Esophagus muscularis mucosa (tissue), 4 donors: Measurements from ENCODE around the gene MRPL22. TPM values are rescaled to one million over a fixed set of nuclear protein-coding genes. Genes with fewer than 3 reads are reported as not detected.

Experiments used
- DNase-seq: peaks from one replicate; pipeline ENCODE4 v3.0.0-alpha.2; 2017; ENCODE audit errors: extremely low spot score
- H3K27ac ChIP-seq, 4 donors: fragments of 200-600 bp; sonication (generic); replicated peaks in 1 of 4; 1 replicate in 3 of 4; 2 replicates in 1 of 4; pipeline ENCODE4 v1.5.1; 2016 to 2019; ENCODE audit warnings: mild to moderate bottlenecking in 1 of 4
- H3K27me3 ChIP-seq, 4 donors: fragments of 200-600 bp; sonication (generic); one replicate each; pipeline versions ENCODE4 v1.5.1 to v1.6.0; 2016 to 2019
- H3K36me3 ChIP-seq, 4 donors: fragments of 200-600 bp; sonication (generic); one replicate each; pipeline ENCODE4 v1.5.1; 2016 to 2019
- H3K4me1 ChIP-seq, 4 donors: fragments of 200-600 bp; sonication (generic); one replicate each; pipeline ENCODE4 v1.5.1; 2016 to 2019
- H3K4me3 ChIP-seq, 4 donors: fragments of 200-600 bp; sonication (generic); 1 replicate in 2 of 4; 2 replicates in 2 of 4; pipeline ENCODE4 v1.5.1; 2016 to 2019; ENCODE audit warnings: mild to moderate bottlenecking in 4 of 4, moderate library complexity in 1 of 4
- H3K9me3 ChIP-seq, 4 donors: fragments of 200-600 bp; sonication (generic); 1 replicate in 3 of 4; 2 replicates in 1 of 4; pipeline ENCODE4 v1.5.1; 2016 to 2019
- EP300 ChIP-seq: sonication (generic); formaldehyde crosslinking; IDR thresholded peaks from one replicate; pipeline ENCODE4 v1.6.1; 2017; ENCODE audit warnings: antibody characterized with exemption
- POLR2A ChIP-seq: fragments of 450-650 bp; IDR thresholded peaks from one replicate; pipeline ENCODE4 v1.6.1; 2017; ENCODE audit warnings: antibody characterized with exemption, moderate library complexity, mild to moderate bottlenecking, low read depth
- POLR2AphosphoS5 ChIP-seq, 2 donors: sonication (generic); formaldehyde crosslinking; IDR thresholded peaks; one replicate each; pipeline ENCODE4 v1.6.1; 2017; ENCODE audit warnings: antibody characterized with exemption in 2 of 2
- WGBS: methylation state at CpG from one replicate; pipeline ENCODE4 v1.1.5; 2018; 5-methylcytosine and 5-hydroxymethylcytosine counted together
- intact Hi-C: fragments of 100-400 bp; cut with DNase I; formaldehyde crosslinking; loops from one replicate; pipeline ENCODE4 v1.15.1; 2023
- total RNA-seq, 4 donors: library from RNA; depleted of rRNA; stranded (reverse); fragments of >200 nt; gene quantifications; one replicate each; pipeline versions ENCODE4 v1.1.0 to v1.2.1, GENCODE V29; 2016
- TF ChIP-seq, protein P1 (sequence below), 3 experiments: fragments of 200-600 bp in 2 of 3; fragments of 450-650 bp in 1 of 3; sonication (generic) in 2 of 3; IDR thresholded peaks; one replicate each; pipeline ENCODE4 v1.5.1; 2017 to 2019; ENCODE audit warnings: antibody characterized with exemption in 3 of 3, mild to moderate bottlenecking in 2 of 3, moderate library complexity in 1 of 3

Gene MRPL22
- total RNA-seq, 4 donors from 2014 or later: 8.7 to 31.4 (median 17.2) TPM

DNA sequence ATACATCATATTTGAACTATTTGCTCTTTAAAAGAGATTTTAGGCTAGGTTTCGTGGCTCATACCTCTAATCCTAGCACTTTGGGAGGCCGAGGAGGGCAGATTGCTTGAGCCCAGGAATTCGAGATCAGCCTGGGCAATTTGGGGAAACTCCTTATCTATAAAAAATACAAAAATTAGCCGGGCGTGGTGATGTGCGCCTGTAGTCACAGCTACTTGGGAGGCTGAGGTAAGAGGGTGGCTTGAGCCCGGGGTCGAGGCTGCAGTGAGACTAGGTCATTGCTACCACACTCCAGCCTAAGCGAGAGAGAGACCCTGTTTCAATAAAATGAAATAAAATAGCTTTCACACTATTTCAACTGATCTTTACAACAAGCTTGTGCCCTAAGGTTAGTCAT is 500 bp upstream of the MRPL22 start:
- H3K9me3 ChIP-seq: no peaks in the 10 kb centered on the region
- intact Hi-C loops: loop anchor here (10.0 kb wide), 2 partner anchors 204 to 496 kb away; partner anchors contain the start of gene SAP30L
- H3K27ac ChIP-seq: peak overlapping the region; percentile 68 to 84 (median 80)
- H3K36me3 ChIP-seq: peaks cover 0 to 10% (median 6%) of the 10 kb centered on the region in 4 donors
- peaks cover 29 to 60% (median 56%) of the 10 kb centered on the region in 4 donors for H3K4me1 ChIP-seq
- peak overlapping the region; percentile 69 to 80 (median 74) for H3K4me3 ChIP-seq
- WGBS: 81% methylated on average over 9 of the region's 9 CpGs
- TF ChIP-seq EP300 (no peak), POLR2AphosphoS5 (IDR thresholded peaks at IDR 0.05) (no peak), POLR2A (no peak)
- TF ChIP-seq, protein P1, sequence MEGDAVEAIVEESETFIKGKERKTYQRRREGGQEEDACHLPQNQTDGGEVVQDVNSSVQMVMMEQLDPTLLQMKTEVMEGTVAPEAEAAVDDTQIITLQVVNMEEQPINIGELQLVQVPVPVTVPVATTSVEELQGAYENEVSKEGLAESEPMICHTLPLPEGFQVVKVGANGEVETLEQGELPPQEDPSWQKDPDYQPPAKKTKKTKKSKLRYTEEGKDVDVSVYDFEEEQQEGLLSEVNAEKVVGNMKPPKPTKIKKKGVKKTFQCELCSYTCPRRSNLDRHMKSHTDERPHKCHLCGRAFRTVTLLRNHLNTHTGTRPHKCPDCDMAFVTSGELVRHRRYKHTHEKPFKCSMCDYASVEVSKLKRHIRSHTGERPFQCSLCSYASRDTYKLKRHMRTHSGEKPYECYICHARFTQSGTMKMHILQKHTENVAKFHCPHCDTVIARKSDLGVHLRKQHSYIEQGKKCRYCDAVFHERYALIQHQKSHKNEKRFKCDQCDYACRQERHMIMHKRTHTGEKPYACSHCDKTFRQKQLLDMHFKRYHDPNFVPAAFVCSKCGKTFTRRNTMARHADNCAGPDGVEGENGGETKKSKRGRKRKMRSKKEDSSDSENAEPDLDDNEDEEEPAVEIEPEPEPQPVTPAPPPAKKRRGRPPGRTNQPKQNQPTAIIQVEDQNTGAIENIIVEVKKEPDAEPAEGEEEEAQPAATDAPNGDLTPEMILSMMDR (IDR thresholded peaks at IDR 0.05): no peak
- no peak for DNase-seq
- peaks cover 0 to 5% (median 0%) of the 10 kb centered on the region in 4 donors for H3K27me3 ChIP-seq

GRCh38 chr5:154943527-154943926 is 2.7 kb downstream of the MRPL22 start:
- Histone ChIP-seq H3K4me1 (peaks cover 25 to 58% (median 48%) of the 10 kb centered on the region in 4 donors), H3K4me3 (no peak overlapping the region), H3K9me3 (no peaks in the 10 kb centered on the region), H3K27ac (no peak overlapping the region), H3K27me3 (no peaks in the 10 kb centered on the region), H3K36me3 (peaks cover 0 to 9% (median 2%) of the 10 kb centered on the region in 4 donors)
- DNase-seq: no peak
- 84% methylated on average over 5 of the region's 5 CpGs for WGBS
- TF ChIP-seq EP300: no peak
- no peak for TF ChIP-seq POLR2AphosphoS5 (IDR thresholded peaks at IDR 0.05)
- TF ChIP-seq, protein P1 (IDR thresholded peaks at IDR 0.05): no peak
- TF ChIP-seq POLR2A: no peak
- intact Hi-C loops: loop anchor here (10.0 kb wide), 2 partner anchors 201 to 499 kb away; partner anchors contain the start of gene SAP30L

DNA sequence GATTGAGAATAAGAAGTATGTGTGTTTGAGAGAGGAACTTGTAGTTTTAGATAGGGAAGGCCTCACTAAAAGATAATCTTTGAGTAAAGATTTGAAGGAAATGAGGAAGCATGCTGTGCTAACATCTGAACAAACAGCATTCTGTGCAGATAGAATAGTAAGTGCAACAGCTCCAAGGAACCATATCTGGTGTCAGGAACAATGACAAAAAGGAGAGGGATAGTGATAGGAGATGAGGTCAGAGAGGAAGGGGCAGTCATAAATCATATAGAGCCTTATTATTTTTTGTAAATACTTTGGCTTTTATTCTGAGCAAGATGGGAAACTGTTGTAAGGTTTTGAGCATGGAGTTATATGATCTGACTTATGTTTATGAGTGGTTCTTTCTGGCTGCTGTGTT is 3.8 kb downstream of the MRPL22 start:
- no peaks in the 10 kb centered on the region for H3K27me3 ChIP-seq
- H3K9me3 ChIP-seq: no peaks in the 10 kb centered on the region
- no peak for DNase-seq
- intact Hi-C loops: loop anchor here (10.0 kb wide), 2 partner anchors 200 to 500 kb away; partner anchors contain the start of gene SAP30L
- TF ChIP-seq, protein P1 (IDR thresholded peaks at IDR 0.05): no peak
- TF ChIP-seq EP300: no peak
- TF ChIP-seq POLR2A: no peak
- no peak for TF ChIP-seq POLR2AphosphoS5 (IDR thresholded peaks at IDR 0.05)
- no peak overlapping the region for H3K27ac ChIP-seq
- peaks cover 25 to 59% (median 47%) of the 10 kb centered on the region in 4 donors for H3K4me1 ChIP-seq
- peaks cover 0 to 9% (median 2%) of the 10 kb centered on the region in 4 donors for H3K36me3 ChIP-seq
- no peak overlapping the region for H3K4me3 ChIP-seq

DNA sequence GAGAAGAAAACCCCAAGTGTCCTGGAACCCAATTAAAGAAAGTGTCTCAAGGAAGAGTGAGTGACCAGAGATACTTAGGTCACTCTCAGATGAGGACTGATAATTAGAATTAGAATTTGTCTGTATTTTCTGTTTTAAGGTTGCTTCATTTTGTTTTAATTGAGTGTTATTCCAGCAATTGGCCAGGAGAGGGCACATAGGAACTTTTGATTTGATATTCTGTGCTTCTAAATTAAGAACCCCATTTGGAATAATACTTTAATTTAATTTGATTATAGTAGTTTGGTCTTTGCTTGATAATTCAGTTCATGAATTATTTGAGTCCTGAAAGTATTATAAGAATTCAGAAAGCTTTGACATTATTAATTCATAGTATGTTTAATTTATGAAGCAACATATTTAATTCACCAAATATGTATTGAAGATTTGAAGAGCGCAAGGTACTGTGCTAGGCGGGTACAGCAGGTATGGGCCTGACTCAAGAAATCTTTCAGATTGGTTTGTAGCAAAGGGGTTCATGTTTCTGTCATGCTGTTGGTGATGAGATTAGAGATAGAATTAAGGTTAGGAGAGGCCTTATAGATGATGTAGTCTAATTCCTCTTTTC is 4.9 kb downstream of the MRPL22 start:
- intact Hi-C loops: loop anchor here (10.0 kb wide), 2 partner anchors 199 to 501 kb away; partner anchors contain the start of gene SAP30L
- TF ChIP-seq, protein P1 (IDR thresholded peaks at IDR 0.05): peak; percentile 50 to 64 (median 50)
- TF ChIP-seq EP300: no peak
- DNase-seq: no peak
- Histone ChIP-seq H3K4me1 (peaks cover 22 to 61% (median 40%) of the 10 kb centered on the region in 4 donors), H3K4me3 (no peak overlapping the region), H3K27ac (no peak overlapping the region), H3K36me3 (peaks cover 0 to 9% (median 2%) of the 10 kb centered on the region in 4 donors), H3K27me3 (no peaks in the 10 kb centered on the region), H3K9me3 (no peaks in the 10 kb centered on the region)
- 94% methylated on average over 2 of the region's 2 CpGs for WGBS
